NCI-H524 (cell line): ENCODE results near the gene PML.

Source experiments
- DNase-seq, 2 experiments: peaks; one replicate each; lab custom pipeline; 2025; lab: John Stamatoyannopoulos, UW

The PML gene, protein sequence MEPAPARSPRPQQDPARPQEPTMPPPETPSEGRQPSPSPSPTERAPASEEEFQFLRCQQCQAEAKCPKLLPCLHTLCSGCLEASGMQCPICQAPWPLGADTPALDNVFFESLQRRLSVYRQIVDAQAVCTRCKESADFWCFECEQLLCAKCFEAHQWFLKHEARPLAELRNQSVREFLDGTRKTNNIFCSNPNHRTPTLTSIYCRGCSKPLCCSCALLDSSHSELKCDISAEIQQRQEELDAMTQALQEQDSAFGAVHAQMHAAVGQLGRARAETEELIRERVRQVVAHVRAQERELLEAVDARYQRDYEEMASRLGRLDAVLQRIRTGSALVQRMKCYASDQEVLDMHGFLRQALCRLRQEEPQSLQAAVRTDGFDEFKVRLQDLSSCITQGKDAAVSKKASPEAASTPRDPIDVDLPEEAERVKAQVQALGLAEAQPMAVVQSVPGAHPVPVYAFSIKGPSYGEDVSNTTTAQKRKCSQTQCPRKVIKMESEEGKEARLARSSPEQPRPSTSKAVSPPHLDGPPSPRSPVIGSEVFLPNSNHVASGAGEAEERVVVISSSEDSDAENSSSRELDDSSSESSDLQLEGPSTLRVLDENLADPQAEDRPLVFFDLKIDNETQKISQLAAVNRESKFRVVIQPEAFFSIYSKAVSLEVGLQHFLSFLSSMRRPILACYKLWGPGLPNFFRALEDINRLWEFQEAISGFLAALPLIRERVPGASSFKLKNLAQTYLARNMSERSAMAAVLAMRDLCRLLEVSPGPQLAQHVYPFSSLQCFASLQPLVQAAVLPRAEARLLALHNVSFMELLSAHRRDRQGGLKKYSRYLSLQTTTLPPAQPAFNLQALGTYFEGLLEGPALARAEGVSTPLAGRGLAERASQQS

DNA sequence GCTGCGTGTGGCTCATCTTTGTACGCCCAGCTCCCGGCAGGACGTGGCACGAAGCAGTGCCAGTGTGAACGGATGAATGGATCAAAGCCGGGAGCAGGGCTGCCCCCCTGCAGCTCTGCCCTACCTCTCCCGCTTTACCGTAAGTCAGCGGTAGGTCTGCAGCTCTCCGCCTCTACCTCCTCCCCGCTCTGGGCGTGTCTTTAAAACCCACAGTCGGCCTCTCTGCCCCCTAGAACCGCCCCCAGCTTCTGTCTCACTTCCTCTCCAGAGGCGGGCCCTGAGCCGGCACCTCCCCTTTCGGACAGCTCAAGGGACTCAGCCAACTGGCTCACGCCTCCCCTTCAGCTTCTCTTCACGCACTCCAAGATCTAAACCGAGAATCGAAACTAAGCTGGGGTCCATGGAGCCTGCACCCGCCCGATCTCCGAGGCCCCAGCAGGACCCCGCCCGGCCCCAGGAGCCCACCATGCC, at the start of gene PML:
TSS of gene PML (plus strand) at position 304 of the 471 bp plus-strand sequence. CDS start at position 401, 97 bp downstream.
- DNase-seq = peak; percentile 95 to 96

DNA sequence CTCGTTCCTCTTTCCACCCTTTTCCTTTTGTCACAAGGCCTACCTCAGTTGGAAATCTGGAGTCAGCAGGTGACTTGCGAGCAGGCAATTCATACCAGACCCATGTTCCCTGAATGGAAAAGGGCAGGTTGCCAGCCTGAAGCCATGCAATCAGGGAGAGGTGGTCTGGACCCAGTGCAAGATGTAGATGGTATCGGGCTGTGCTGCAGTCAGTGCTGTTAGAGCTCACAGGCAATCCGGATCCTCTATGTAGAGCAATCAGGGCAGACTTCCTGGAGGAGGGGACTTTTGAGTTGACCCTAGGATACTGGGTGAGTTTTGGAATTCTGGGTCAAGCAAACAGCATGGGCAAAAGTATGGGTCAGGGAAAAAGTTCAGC, 49.4 kb upstream of the PML start:
- DNase-seq = no peak

DNA sequence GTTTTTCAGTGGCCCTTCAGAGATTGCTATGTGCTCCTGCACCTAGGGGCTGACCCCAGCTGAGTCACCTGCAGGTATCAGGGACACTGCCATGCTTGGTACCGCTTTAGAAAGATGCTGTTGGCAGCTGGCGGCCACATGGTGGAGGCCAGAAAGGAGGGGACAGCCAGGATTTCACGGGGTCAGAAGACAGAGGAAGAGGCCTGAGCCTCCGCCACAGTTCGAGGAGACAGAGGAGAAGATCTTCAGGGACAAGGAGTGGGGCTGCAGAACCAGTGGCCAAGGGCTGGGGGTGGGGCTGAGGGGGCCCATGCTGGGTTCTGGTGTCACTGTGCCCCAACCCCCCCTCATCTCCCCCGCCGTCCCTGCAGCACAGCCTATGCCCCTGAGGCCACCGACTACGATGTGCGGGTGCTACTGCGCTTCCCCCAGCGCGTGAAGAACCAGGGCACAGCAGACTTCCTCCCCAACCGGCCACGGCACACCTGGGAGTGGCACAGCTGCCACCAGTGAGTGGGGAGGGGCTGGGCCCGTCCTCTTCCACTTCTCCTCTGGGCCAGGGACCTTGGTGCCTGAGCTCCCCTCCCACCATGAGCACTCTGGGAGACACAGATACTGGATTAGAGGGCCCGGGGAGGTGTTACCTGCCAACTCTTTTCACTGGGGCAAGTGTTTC, 48.3 kb upstream of the PML start:
- DNase-seq = no peak

DNA sequence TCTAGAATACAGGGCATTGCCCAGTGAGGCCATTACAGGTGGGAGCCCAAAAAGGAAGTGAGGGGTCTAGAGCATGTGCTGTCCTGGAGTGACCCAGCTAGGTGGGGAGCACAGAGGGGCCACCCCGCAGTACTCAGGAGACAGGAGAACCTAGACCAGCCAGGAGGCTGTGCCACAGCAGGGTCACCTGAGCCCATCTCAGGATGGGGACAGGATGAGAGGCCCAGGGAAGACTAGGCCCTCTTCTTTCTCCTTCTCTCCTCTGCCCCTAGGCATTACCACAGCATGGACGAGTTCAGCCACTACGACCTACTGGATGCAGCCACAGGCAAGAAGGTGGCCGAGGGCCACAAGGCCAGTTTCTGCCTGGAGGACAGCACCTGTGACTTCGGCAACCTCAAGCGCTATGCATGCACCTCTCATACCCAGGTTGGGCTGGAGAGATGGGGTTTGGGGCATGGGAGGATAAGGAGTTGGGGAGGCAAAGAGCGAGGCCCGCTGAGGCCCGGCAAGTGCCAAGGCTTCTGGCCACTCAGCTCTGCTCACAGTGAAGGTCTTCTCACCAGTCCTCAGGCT, 47.6 kb upstream of the PML start:
- DNase-seq = no peak

DNA sequence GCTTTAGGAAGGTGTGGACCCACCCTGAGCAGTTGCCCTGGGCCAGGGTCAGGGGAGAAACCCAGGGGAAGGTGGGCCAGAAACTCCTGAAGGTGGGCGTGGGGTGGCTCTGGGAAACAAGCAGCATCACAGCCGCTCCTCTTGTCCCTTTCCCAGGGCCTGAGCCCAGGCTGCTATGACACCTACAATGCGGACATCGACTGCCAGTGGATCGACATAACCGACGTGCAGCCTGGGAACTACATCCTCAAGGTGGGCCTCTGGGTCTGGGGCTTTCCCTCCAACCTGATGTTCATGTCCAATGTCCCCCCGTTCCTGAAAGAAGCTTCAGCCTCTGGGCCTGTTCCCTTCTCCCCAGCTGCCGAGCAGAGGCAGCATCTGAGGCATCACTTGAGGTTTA, 46.9 kb upstream of the PML start:
- DNase-seq = no peak

DNA sequence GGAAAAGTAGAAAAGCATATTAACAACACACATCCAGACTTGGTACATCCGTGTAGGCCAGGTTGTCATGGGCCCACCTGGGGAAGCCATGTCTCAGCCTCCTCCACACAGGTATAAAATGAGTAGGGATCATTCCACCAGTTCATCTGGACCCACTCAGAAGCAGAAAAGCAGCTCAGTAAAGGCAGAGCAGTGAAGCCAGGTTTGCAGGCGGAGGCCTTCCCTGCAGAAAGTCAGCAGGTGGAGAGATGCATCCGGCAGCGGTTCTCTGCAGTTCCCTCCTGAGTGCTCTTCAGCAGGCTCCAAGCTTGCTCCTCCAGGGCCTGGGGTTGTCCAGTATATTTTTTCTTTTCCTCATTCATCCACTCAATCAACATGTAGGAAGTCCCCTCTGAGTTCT, 46.1 kb upstream of the PML start:
- DNase-seq = no peak

DNA sequence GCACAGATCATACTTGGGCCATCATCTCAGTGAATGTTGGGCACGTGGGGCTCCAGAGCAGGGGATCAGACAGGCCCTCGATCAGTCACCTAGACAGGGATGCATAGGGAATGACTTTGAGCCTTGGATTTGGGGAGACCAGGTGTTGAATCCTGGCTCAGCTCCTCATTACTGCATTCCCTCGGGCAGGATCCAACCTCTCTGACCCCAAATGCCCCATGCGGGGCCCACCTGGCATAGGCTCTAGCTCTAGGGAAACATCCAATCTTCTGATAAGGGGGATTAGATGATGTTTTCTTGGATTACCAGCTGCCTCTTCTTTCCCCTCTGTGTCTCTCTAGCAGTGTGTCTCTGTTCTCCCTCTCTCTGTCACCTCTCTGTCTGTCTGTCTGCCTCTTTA, 45.5 kb upstream of the PML start:
- DNase-seq = peak; percentile 66 to 87

DNA sequence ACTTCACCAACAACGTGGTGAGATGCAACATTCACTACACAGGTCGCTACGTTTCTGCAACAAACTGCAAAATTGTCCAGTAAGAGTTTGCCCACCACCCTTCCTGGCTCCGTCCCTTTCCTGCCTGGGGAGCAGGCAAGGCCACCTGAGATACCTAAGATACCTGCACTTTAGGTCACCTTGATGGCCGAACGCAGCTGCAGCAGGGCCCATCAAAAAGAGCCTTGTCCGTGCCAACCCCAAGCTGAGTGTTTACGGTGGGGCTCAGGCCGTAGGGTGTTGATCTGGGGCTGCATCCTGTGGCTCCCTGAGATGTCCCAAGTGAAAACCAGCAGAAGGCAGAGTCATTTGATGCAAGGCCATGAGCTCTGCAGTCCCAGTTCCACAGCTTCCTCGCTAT, 45.0 kb upstream of the PML start:
- no peak for DNase-seq

DNA sequence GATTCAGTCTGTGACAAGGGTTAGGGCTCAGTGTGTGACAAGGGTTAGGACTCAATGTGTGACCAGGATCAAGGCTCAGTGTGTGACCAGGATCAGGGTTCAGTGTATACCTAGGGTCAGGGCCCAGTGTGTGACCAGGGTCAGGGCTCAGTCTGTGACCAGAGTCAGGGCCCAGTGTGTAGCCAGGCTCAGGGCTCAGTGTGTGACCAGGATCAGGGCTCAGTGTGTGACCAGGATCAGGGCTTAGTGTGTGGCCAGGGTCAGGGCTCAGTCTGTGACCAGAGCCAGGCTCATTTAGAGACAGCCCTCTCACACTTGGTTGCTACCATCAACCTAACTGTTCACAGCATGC, 44.1 kb upstream of the PML start:
- DNase-seq = peak in 1 of 2 experiments; percentile 47

DNA sequence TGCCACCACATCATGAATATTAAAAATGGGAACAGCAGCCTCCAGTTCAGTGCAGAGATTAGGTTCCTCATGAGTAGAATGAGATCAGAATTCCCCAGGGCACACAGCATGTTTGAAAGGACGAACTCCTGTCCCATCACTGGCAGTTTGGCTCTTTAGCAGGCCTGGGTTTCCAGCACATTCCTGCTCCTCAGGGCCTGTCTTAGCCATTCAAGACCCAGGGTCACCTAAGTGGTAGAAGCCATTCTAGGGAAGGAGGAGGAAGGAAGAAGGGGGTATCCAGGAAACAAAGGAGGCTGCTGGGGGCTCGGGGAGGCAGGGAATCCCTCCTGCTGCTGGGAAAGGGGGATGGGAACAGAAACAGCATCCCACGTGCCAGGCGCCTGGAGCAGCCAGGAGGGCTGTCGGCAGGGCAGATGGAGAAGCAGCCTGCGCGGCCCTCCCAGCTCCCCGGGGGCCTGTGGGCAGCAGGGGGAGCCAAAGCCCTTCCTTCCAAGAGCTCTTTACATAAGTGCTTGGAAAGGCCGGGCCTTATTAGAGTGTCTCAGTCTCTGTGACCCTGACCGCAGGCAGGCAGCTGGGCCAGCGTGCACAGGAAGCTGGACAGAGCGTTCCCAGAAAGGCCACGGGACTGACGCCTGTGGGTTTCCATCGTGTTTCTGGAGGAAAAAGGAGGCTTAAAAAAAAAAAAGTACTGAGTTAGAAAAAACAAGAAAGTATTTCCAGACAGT, 43.5 kb upstream of the PML start:
- DNase-seq = peak; percentile 98 to 99

DNA sequence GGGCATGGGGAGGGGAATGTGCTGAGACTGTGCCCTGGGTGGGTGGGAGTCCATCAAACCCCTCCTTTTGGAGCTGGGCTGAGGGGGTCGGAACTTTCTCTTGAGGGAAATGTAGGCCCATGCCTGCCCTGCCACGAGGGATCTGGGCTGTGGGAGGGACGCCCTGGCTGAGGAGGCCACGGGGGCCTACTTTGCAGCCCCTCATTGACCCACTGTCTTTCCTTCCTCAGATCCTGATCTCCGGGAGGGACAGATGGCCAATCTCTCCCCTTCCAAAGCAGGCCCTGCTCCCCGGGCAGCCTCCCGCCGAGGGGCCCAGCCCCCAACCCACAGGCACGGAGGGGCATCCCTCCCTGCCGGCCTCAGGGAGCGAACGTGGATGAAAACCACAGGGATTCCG, 42.9 kb upstream of the PML start:
- peak; percentile 62 to 85 for DNase-seq

DNA sequence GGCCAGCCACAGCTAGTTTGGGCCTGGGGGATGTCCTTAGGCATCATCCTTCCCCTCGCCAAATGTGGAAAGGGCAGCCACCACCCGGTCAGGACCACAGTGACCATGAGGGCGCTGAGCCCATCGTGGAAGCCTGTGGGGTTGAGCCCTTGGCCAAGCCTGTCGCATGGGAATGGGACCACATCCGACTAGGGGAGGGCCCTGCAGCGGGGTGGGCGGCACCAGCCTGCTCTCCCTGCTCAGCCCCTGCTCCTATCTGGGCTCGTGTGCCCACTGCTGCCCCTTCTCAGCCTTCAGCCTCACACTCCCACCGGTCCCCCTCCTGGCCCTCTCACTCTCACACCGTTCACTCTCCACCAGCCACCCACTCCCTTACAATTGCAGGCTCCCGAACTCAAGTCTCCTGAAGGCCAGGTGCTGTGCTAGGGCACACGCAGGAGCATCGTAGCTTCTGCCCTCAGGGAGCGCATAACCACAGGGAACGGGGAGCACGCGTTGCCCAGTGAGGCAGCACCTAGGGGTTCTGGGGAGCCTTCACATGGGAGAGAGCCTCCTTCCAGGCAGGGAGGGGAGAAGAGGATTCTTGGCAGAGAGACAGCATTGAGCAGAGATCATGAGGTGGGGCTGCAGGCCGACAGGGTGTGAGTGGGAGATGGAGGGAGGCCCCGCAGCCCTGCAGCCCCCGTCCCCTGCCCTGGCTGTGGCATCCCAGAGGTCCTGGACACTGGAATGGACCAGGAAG, 42.2 kb upstream of the PML start:
- DNase-seq = no peak

DNA sequence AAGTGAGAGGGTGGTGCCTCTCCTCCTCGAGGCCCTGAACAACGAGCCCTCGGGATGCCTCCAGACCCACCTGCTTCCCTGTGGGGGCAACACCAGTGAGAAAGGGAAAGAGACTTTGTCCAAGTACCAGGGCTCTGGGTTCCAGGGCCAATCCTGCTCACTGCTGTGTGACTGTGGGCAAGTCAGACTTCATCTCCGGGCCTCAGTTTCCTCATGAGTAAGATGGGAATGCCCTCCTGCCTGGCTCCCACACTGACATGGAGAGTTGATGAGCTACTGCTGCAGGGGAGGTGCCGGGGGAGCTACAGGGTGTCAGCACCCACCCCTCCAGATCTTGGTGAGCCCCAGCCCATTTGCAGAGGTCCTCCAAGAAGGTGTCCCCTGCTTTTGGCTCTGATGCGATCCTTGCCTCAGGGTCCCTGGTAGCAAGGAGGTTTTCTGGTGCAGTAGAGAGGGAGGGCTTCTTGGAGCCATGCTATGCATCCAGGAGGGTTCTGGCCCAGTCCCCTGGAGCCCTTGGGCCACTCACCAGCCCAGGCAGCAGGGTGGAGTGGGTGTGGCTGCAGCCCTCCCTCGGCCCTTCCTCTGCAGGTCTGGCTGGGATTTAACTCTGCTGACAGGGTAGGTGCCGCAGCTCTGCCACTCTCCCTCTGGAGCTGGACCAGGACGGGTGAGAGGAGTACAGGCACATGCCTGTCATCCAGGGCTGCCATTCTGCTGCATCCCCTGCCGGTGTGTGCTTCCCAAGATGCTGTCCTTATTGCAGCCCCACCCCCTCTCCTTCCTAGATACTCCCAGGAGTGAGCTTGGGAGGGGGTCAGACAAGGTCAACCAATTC, 41.4 kb upstream of the PML start:
- peak in 1 of 2 experiments; percentile 26 for DNase-seq

DNA sequence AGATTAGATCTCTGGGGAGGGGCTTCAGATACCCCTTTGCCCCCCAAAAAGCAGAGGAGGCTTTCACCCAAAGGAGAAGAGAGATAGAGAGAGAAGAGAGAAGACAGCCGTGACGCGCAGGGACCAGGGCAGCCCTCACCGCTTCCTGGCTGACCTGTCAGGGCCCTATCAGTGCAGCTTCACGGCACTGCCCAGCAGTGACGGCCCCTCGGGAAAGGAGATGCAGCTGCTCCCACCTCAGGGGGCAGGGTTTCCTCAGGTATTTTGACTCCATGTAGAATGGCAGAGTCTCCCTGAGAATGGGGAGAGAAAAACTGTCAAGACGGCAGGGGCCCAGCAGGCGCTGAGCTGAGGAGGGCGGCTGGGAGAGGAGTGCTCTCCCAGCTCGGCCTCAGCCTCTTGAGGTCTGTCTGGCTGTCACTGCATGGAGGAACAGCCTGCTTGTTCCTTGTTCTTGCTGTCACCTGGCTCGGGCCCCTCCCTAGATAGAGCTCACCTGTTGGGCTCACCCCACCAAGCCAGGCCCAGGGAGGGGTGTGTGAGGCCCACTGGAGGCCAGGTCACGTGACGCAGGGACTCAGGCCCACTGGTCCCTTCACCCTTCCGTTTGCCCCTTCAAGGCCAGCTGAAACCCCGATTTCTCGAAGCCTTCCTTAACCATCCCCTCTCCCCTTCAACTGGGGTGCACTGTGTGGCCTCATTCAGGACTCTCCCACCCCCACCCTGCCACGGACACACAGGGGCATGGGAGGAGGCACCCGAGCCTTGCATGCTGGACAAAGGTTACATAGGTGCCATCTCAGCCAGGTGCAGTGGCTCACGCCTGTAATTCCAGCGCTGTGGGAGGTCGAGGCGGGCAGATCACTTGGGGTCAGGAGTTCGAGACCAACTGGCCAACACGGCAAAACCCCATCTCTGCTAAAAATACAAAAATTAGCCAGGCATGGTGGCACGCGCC, 40.0 kb upstream of the PML start:
- DNase-seq = no peak

DNA sequence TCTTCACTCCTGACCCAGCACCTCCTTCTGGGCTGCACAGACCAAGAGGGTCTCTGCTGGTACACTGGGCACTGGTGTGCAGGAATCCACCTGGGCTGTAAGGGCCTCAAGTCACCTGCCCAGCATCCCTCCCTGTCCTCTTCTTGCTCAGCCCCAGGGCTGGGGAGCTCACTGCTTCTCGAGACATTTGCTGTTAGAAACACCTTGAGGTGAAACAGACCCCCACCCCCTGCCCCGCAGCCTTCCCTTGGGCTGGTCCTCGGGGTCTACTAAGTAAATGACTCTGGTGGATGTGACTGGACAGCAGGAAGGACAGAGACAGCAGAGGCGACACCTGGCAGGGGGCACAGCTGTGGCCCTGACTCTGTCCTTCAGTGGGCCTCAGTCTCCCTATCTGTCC, 39.2 kb upstream of the PML start:
- DNase-seq = no peak

DNA sequence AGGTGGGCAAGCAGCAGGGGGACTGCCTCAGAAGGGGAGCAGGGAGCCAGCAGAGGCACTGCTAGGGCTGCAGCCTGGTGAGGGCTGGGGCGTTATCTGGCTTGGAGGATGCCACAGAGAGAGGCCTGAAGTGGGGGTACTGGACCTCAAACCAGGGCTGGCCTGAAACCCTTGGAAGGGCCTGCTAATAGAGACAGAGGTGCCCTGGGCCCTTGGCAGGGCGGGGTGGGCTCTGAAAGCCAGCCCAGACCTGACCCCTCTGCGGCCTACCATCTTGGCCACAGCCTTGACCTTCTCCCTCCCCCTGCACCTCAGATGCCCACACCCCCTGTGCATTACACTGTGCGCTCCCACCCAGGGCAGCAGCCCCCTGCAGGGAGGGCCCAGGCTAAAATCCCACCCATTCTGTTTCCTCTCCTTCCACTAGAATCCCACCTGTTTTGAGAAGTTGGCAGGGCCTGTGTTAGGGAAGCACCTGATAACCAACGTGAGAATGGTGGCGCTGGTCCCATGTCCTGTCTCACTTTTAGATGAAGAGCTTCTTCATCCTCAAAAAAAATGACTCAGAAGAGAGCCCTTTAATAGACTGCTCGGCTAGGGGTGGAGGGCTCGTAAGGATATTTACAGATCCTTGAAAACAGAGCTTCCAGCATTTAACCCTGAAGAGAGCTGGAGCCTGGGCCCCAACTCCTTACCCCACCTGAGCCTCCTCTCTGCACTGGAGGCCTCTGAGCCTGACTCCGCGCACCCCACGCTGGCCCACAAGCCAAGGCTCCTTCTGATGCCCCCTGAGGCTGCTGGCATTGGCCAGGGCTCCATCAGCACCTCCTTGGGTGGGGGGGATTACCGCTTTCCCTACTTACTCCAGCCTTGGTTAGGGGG, 38.4 kb upstream of the PML start:
- no peak for DNase-seq

DNA sequence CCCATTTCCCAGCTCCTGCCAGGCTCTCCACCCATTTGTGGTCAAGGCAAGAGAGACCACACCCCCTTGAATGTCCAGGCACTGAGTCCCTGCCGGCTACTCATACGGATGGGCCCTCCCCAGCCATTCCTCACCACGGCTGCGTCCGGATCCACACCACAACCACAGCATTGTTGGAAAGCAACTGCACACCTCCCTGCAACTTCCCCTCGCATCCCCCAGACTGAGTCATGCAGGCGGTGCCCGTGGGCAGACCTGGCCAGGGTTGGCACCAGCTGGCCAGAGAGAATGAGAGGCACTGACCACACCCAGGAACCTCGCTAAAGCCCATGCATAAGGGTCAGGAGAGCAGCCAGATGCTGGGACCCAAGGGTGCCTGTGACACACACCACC, 37.8 kb upstream of the PML start:
- DNase-seq = no peak

DNA sequence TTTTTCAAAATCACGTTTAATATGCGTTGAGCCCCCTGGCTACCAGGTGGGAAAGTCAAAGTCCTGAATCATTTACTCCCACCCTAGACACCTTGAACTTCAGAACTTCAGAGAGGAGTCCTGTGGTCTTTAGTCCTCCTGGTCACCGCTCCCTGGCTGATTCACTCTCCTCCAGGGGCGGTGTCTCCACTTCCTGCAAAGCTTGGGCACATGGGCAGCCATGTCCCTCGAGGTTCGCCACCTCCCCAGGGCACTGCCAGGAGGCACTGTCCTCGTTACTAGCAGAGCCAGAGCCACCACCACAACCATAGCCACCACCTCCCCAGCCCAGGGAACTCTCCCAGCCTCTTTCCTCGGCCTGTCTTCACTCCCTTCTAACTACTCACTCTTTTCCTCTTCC, 37.2 kb upstream of the PML start:
- DNase-seq = no peak
